Inferior parietal cortex (tissue), 1 donor: Measurements from ENCODE around the gene MRPL54.

Source experiments
- DNase-seq: peaks from one replicate; pipeline ENCODE4 v3.0.0-alpha.2; 2016; ENCODE audit errors: extremely low spot score

Gene MRPL54

DNA sequence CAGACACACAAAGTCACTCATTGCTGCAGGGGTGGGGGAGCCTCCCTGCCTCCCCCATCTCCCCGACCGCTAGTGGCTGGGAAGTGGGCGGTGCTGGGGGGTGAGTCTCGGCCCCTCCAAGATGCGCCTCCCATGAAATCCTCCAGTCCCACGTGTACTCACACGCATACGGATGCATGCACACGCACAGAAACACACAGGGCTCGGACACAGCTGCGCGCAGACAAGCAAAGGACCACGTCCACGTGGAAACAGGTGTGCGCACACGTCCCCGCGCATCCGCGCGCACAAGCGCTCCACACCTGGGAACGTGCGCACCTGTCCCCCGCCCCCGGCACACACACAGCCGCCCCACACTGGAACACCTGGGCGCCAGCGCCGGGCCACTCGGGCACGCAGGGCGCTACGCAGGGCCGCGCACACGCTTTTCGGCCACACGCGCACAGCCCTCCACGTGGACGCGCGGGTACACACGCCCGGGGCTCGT is 23.0 kb downstream of the MRPL54 start:
- peak; percentile 25 for DNase-seq

DNA sequence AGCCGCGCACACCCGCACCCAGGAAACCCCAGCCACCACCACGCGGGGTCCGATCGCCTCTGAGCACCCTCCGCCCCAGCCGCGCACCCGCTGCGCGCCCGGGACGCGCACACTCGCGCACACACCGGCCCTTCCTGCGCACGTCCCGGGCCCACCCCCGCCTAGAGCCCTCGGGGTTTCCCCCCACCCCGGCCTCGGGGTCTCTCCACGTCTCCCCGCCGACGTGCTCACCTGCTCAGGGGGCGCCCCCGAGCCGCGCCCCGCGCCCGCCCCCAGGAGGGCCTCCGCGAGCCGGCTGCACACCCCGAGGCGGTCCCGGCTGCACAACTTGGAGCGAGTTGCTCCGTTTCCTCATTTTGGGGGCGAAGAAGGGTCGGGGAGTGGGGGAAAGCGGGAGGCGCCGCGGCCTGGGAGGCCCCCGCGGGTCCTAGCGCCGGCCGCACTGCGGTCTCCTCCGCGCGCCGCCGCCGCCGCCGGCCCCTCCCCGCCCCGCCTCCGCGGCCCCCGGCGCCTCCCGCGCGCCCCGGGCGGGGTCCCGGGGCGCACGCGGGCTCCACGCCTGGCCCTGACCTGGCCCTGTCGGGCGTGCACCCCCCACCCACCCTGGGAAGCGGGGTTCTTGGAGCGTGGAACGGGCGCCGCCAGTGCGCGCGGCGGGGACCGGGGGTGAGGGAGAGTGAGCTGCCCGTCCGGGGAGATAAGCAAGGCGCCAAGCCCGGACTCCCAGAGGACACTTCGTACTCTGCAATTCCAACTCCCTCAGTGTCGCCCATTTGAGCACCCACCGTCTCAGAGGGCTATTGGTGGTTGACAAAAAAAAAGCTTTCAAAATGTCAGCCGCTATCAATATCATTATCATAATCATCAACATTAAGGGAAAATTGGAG is 23.7 kb downstream of the MRPL54 start, which contains the start of gene MATK:
MATK (minus strand) TSS at position 444 of the 887 bp plus-strand sequence. CDS start 1,246 bp downstream, outside the sequence.
- DNase-seq: no peak

DNA sequence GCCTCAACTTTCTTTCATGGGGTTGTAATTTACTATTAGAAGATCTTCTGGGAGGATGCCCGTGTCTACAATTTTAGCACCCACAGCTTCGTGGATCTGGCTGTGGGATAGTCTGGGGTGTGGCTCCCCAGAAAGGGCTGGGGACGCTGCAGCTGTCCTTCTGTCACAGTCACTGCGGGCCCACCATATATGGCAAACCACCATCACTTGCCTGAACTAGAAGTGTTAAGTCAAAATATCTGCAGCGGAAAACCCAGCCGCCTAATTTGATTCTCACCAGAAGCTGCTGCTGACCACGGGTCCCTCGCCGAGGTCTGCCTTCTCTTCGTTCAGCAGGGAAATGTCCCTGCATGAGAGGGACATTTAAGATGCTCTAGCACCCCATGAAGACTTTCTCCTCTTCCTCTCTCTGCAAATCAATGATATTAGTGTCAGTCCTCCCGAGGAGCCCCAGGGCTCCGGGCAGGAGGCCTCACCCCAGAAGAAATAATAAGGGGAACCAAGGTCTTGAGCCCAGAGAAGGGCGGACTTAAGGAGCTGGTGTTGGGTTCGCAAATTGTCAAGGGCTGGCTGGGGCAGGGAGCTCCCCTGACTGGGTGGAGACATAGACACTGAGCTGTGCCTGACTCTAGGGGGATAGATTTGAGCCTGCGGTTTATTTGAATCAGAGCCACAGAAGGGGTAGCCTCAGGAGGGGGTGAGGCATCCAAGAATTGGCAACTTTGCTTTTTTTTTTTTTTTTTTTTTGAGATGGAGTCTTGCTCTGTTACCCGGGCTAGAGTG is 26.7 kb downstream of the MRPL54 start:
- DNase-seq: no peak

DNA sequence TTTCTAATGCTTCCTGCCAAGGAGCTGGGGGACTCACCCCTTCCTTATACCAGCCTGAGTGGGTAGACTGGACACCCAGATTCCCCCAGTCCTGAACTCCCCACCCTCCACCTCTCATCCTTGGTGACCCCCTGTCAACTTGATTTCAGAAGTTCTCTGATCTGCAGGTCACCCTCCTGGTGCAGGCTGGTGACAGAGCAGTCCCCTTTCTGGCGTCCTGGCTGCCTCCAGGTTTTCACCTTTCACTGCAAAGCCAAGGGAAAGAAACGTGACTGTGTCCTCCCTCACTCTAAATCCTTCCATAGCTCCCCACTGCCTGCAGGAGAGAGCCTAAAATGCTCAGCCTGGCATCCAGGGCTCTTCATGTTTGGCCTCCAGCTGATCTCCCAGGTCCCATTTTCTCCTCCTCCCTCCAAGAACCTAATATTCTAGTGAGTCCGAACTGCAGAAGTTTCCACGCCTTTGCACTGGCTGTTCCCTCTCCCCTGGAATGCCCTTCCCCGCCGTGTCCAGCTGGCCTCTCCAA is 27.8 kb downstream of the MRPL54 start:
- no peak for DNase-seq

DNA sequence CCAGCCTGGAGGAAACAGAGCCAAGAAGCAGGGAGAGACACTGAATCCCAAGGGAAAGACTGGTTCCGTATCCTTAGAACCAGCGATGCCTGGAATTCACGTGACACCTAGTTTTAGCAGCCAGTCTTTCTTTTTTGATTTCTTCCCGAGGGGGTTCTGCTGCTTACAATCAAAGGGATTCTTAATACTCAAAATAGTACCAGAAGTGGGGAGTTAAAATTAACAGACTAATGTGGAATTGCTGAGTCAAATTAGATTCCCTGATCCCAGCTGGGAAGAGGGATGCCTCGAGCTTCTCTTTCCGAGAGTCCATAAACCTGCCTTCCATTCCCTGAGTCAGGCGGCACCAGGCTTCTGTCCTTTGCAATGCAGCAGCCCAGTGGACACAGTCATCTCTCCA is 28.5 kb downstream of the MRPL54 start:
- DNase-seq: no peak

DNA sequence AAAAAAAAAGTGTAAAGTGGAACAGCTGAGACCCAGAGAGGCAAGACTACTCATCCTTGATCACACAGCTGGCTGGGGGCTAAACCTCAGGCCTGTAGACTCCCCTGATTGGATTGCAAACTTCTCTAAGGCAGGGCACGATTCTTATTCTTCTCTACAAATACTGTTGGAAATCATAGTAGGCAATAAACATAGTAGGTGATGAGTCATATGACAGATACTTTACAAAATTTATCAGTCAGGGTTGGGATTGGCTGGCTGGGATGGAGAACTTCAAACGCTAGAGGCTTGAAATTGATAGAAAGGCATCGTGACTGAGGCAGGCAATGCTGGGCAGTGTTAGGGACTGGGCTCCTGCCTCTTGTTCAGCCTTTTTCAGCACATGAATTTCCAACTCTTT is 29.6 kb downstream of the MRPL54 start:
- DNase-seq: no peak

DNA sequence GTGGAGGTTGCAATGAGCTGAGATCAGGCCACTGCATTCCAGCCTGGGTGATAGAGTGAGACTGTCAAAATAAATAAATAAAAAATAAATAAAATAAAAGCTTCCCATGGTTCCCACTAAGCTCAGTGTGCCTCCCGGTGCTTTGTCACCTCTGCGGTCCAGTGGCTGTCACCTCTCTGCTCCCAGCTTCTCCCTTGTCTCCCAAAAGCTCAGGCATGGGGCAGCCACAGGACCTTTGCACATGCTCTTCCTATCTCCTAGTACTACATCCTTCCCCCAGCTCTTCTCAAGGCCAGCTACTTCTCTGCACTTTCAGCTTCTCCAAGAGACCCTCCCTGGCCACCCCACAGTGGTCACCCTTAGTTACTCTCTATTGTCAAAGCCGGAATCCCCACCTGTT is 31.3 kb downstream of the MRPL54 start:
- no peak for DNase-seq

DNA sequence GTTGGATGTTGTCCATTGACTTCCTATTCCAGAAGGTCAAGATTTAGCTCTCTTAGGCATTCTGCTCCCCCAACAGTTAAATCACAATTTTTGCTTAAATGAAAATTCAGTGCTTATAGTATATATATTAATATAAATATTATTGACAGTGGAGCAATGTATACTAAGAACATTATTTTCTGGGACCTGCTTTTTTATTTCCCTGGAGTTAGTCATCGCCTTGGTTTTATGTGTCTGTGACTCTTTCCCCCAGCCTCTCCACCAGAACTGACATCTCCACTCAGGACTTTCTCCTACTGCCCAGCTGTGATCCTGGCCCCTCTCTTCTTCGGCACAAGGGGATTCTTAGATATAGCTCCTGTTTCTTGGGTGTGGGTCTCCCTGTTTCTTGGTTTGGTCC is 33.9 kb downstream of the MRPL54 start:
- DNase-seq: no peak

DNA sequence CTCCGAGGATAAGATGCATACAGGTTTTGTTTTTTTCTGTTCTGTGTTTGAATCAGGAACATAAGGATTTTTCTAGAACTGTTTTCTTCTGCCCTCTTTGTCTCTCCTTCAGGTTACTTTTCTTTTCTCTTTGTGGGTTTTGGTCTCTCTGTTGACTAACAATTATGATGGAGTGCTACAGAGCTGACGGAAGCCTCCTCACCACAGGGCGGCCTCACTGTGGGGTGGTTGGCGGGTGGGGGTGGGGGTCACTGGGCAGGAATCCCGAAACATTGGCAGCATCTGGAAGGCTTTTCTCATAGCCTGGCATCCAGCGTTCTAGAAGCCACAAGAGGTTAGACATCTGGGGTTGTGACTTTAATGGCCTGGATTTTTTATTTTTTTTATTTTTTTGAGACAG is 35.7 kb downstream of the MRPL54 start:
- DNase-seq: no peak

DNA sequence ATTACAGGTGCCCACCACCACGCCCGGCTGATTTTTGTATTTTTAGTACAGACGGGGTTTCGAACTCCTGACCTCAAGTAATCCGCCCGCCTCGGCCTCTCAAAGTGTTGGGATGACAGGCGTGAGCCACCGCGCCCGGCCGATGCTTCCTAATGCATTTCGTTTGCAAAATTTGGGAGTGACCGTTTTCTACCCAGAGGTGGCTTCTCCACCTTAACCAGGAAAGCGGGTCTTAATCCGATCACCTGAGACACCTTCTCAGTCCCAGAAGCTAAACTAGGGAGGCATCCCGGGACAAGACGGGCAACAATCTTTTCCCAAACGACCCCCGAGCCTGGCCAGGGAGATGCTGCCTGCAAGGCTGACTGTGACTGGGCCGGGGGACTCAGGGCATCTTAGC is 38.5 kb downstream of the MRPL54 start:
- peak; percentile 17 for DNase-seq

DNA sequence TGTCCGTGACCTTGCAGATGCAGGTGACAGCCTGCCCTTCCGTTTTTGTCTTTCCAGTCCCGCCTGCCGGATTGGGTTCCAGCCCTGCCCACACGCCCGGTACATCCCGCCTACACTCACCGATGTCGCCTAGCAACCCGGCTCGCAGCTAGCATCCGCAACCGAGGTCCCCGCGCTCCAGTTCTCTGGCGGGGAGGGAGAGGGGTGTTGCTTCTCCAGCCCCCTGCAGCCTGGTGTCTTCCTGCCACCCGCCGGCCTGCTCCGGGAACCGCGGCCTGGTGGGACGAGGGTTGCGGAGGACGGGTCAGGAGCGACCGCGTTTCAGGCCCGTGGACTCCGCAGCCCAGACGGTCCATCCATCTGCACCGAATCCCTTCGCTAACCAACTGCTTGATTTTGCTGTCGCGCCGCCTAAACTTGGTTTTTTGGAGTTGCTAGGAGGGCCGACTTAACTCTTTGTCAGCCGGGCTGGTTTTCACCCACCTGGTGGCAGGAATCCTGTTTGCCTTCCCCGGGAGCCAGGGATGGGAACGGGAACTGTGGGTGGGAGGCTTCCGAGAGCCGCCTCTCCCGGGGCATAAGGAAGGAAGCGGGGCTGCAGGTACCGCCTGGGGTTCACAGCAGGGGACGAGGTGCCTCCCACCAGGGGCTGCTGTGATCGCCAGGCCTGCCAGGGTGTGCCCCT is 39.1 kb downstream of the MRPL54 start:
- peak; percentile 34 for DNase-seq

DNA sequence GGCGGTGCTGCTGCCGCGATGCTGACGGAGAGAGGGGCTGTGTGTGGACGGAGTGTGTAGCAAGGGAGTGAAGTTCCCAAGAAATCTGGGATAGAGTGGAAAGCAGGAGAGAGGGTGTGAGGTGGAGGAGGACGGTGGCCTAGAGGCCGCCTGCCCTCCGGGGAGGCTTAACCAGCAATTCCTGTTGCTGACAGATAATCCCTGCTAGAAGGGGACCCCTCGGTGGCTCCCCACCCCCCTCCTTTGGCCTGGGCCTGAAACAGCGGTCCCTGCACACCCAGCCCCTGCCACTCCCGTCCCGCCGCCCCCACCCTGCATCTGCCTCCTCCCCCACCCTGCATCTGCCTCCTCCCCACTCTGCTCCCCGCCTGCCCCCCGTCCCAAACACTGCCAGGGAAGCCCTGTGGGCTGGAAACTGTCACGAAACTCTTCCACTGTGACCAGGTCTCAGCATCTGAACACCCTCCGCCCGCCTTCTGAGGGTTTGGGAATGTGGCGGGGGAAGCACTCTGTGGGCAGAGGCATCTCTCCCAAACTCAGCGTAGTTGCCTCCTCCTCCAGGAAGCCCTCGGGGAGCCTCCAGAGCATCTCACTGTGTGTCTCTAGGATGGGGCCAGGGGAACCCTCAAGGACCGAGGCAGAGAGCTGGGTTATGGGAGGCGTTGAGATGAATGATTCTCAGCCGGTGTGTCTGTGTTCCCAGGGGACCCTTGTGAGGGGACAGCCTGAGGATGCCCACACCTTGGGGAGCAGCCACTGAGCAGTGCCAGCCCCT is 40.8 kb downstream of the MRPL54 start:
- DNase-seq: no peak

DNA sequence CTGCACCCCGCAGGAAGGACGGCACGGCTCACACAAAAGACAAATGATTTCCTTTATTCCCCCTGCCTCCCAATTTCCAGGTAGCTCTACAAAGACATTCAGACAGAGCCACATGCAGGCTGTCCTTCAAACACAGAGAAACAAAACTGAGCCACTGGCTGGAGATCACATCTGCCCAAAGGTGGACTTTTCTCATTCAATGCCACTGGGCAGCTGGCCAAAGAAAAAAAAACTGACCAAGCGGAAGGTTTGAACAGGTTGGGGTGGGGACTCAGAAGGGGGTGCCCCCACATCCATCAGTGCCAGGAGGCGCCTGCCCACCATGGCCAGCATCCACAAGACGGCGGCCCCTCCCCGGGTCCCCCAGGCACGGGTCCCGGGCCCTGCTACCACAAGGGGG is 41.5 kb downstream of the MRPL54 start:
- no peak for DNase-seq

DNA sequence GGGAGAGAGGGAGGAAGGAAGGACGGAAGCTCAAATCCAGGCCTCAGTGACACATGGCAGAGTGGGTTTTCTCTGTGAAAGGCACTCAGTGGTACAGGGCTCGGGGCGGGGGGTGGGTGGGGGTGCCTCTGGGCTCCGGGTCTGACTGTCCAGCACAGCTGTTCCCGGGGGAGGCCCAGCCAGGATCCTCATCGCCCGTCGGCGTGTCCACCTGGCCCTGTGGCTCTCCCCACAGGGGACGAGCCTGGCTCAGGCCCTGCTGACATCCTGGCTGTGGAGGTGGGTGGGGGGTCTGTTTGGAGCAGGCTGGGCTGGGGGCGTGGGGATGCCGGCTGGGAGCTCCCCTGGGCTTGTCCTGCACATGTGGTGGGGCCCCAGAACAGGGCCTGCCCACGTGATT is 41.9 kb downstream of the MRPL54 start:
- DNase-seq: no peak

DNA sequence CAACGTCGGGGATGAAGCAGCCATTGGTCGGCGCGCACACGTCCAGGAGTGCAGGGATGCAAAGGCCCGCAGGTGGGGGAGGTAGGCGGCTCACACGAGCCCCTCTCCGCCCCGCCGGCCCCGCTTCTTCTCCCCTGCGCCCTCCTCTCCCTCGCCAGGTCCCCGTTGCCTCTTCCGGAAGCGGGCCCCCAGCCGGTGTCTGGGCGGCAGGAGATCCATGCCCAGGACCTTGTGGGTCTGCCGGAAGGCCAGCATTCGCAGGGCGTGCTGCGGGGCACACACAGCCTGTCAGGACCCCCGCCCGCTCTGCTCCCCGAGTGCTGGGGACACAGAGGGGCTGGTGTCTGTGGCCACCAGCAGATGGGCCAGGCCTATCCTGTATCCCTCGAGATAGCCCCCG is 43.4 kb downstream of the MRPL54 start:
- DNase-seq: no peak

DNA sequence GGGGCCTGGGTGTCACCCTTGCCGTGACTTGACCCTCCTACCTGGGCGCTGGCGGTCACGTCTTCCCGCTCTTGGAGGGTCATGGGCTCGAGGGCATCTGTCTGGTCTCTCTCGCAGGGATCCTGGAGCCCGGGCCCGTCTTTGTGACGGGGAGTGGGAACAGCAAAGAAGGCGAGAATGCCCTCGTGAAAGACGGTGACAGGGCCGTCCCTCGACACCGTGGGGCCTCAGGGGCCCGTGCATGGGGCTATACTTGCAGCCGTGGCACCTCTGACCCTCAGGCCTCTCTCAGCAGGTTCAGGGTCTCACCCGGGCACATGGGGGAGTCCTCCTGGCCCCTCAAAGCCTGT is 44.6 kb downstream of the MRPL54 start:
- DNase-seq: no peak

DNA sequence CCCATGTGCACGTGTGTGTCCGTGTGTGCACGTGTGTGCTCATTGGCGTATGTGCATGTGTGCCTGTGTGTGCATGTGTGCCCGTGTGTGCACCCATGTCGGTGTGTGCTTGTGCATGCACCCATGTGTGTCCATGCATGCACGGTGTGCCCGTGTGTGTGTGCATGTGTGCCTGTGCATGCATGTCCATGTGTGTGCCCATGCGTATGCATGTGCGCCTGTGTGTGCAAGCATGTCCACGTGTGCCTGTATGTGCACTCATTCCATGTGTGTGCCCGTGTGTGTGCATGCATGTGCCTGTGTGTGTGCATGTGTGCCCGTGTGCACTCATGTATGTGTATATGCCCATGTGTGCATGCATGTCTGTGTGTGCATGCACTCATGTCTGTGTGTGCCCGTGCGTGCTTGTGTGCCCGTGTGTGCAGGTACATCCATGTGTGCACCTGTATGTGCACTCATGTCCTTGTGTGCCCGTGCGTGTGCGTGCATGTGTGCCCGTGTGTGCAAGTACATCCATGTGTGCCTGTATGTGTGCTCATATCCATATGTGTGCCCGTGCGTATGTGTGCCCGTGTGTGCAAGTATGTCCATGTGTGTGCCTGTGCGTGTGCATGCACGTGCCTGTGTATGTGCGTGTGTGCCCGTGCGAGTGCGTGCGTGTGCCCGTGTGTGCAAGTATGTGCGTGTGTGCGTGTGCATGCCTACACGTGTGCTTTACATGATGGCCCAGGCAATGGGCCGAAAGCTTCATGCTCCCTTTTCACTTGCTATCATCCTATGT is 45.3 kb downstream of the MRPL54 start:
- no peak for DNase-seq

DNA sequence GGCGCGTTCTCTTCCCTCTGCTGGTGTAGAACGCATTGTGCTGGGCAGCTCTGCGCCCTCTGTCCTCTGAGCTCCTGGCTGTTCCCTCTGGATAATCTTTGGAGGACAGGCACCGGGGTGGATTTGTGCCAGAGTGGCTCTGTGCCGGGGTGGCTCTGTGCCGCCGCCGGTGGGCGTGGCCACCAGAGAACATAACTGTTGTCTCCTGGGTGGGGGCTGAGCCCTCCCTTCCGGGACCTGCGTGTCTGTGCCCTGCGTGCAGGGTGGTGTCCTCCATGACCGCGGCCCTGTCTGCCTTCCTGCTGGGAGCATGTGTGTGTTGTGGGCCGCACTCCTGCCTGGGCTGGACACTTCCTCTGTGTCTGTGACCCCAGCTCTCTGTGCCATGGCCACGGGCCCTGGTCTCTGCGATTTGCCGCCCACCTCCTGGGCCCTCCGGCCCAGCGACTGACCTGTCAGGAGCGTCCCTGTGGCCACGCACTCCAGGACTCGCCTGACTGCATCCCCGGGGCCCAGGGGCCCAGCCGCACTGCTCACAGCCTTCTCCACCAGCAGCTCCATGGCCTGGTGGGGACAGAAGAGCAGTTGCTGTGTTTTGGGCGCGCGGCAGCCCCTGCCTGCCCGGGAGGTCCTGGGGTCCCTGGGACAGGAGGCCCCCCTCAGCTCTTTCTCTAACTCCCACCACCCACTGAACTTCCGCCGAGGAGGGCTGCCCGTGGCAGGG is 46.1 kb downstream of the MRPL54 start:
- no peak for DNase-seq

DNA sequence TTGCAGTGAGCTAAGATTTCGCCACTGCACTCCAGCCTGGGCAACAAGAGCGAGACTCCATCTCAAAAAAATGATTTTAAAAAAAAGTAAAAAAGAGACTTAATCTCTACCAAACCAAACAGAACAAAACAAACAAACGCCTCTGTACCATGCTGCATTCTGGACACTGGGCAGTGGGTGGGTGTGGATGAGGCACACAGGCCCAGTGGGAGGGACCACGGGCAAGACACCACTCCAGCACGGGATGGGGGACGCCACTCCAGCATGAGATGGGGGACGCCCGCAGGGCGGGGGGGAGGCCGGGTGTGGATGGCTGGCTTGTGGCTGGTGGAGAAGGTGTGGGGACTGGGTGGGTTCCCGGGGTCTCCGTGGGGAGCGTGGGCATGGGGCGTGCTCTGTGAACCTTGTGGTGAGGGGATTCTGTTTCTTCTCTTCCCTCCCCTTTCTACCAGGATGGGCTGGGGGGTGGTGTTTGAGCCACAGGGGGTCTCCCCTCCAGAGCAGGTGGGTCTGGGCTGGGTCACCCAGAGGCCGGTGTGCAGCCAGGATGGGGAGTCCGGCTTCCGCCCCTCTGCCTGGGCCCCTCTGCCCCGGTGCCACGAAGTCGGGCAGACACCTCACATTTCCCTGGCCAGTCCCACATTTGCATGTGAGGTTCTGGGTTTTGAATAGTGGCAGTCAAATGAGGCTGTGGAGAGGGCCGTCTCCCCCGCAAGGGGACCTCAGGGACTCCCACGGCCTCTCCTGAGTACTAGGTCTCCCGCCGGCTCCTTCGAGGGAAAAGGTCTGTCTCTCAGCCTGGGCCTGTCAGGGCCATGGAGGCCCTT is 47.6 kb downstream of the MRPL54 start:
- no peak for DNase-seq
